HG03066 (cell line): ENCODE measurements around the gene ZNF878.
"Not testable (repeated sequence)": the region's sequence is repeated elsewhere in the genome, so short reads cannot be mapped to it uniquely, and the experiment has no call there.

Source experiments
- ATAC-seq: cut with Tn5 transposase; IDR thresholded peaks from one replicate; pipeline ENCODE4 v1.9.1; 2021; ENCODE audit warnings: low read depth; ENCODE audit not compliant: unreplicated experiment

Gene ZNF878

GRCh38 chr19:12052497-12053169, at the start of gene ZNF878:
Gene ZNF878, minus strand, starts transcription at chr19:12052961. Its CDS starts 160 bp downstream, at chr19:12052801.
- peak; percentile 82 for ATAC-seq

GRCh38 chr19:12098040-12098439, 45.3 kb upstream of the ZNF878 start:
- ATAC-seq = no peak

GRCh38 chr19:12095111-12095790, 42.5 kb upstream of the ZNF878 start:
- ATAC-seq = no peak

- ATAC-seq = no peak
These were observed 41.0 kb upstream of the ZNF878 start for GRCh38 chr19:12093777-12094176.

GRCh38 chr19:12092956-12093355, 40.2 kb upstream of the ZNF878 start:
- no peak for ATAC-seq

- no peak for ATAC-seq
These were observed 39.5 kb upstream of the ZNF878 start for GRCh38 chr19:12092065-12092867.

GRCh38 chr19:12090807-12091206, 38.0 kb upstream of the ZNF878 start:
- no peak for ATAC-seq

- no peak for ATAC-seq
These were observed 32.5 kb upstream of the ZNF878 start for GRCh38 chr19:12085074-12085818.

GRCh38 chr19:12083336-12083735, 30.6 kb upstream of the ZNF878 start:
- ATAC-seq = not testable (repeated sequence)

- ATAC-seq = no peak
These were observed 24.6 kb upstream of the ZNF878 start for GRCh38 chr19:12077375-12077774.

- not testable (repeated sequence) for ATAC-seq
These were observed 23.6 kb upstream of the ZNF878 start for GRCh38 chr19:12076331-12076730.

- ATAC-seq = no peak
These were observed 22.9 kb upstream of the ZNF878 start for GRCh38 chr19:12075538-12076139.

- no peak for ATAC-seq
These were observed 12.1 kb upstream of the ZNF878 start, which contains the start of gene ZNF844 for GRCh38 chr19:12064590-12065538. Gene ZNF844, plus strand, starts transcription at chr19:12064731. Its CDS starts 143 bp downstream, at chr19:12064874.

GRCh38 chr19:12055784-12056183, 3.0 kb upstream of the ZNF878 start:
- no peak for ATAC-seq

GRCh38 chr19:12052091-12052496, 667 bp downstream of the ZNF878 start:
- peak; percentile 21 for ATAC-seq

- ATAC-seq = no peak
These were observed 4.9 kb downstream of the ZNF878 start for GRCh38 chr19:12047868-12048267.

GRCh38 chr19:12043752-12044422, 8.9 kb downstream of the ZNF878 start:
- no peak for ATAC-seq

- no peak for ATAC-seq
These were observed 9.9 kb downstream of the ZNF878 start for GRCh38 chr19:12042893-12043292.
